ENCODE results near the gene SLC32A1. TPM values are rescaled to one million over a fixed set of nuclear protein-coding genes. Genes with fewer than 3 reads are reported as not detected.

The SLC32A1 gene
- total RNA-seq, 1 donor from 2014 or later: not detected

DNA sequence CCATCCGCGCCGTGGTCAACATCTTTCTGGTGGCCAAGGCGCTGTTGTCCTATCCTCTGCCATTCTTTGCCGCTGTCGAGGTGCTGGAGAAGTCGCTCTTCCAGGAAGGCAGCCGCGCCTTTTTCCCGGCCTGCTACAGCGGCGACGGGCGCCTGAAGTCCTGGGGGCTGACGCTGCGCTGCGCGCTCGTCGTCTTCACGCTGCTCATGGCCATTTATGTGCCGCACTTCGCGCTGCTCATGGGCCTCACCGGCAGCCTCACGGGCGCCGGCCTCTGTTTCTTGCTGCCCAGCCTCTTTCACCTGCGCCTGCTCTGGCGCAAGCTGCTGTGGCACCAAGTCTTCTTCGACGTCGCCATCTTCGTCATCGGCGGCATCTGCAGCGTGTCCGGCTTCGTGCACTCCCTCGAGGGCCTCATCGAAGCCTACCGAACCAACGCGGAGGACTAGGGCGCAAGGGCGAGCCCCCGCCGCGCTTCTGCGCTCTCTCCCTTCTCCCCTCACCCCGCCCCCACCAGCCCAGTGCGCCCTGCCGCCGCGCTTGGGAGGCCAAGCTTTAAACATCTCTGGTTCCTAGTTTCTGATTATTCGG is 4.0 kb downstream of the SLC32A1 start:
- no peaks in the 10 kb centered on the region for H3K36me3 ChIP-seq (ENCODE audit: insufficient read depth, low read length)
- H3K4me1 Mint-ChIP-seq (ENCODE audit: low read depth, unreplicated experiment): peaks cover 2% of the 10 kb centered on the region
- no peak overlapping the region for H3K27ac ChIP-seq (ENCODE audit: low read depth, low read length)
- FAIRE-seq (no peak), DNase-seq (ENCODE audit: low read depth) (no peak)
- H3K27me3 Mint-ChIP-seq (ENCODE audit: low read depth, unreplicated experiment): peaks cover 82% of the 10 kb centered on the region
- H3K4me1 ChIP-seq (ENCODE audit: insufficient read depth, low read length): peaks cover 3% of the 10 kb centered on the region
- H3K4me3 Mint-ChIP-seq (ENCODE audit: unreplicated experiment): no peak overlapping the region
- H3K4me2 ChIP-seq (ENCODE audit: low read length): no peak overlapping the region
- H3K36me3 Mint-ChIP-seq (ENCODE audit: low read depth, unreplicated experiment): peaks cover 5% of the 10 kb centered on the region
- H2AFZ ChIP-seq (ENCODE audit: low read depth, low read length): no peak overlapping the region
- peaks cover 9% of the 10 kb centered on the region for H3K9me3 ChIP-seq (ENCODE audit: insufficient read depth, low read depth, low read length)
- H3K9me3 Mint-ChIP-seq (ENCODE audit: unreplicated experiment): peaks cover 42% of the 10 kb centered on the region
- no peaks in the 10 kb centered on the region for H3K79me2 ChIP-seq (ENCODE audit: insufficient read depth, low read length)
- TF ChIP-seq EZH2 (IDR thresholded peaks at IDR 0.05; ENCODE audit: insufficient read depth, low read length): peak; percentile 18
- TF ChIP-seq, protein P1, sequence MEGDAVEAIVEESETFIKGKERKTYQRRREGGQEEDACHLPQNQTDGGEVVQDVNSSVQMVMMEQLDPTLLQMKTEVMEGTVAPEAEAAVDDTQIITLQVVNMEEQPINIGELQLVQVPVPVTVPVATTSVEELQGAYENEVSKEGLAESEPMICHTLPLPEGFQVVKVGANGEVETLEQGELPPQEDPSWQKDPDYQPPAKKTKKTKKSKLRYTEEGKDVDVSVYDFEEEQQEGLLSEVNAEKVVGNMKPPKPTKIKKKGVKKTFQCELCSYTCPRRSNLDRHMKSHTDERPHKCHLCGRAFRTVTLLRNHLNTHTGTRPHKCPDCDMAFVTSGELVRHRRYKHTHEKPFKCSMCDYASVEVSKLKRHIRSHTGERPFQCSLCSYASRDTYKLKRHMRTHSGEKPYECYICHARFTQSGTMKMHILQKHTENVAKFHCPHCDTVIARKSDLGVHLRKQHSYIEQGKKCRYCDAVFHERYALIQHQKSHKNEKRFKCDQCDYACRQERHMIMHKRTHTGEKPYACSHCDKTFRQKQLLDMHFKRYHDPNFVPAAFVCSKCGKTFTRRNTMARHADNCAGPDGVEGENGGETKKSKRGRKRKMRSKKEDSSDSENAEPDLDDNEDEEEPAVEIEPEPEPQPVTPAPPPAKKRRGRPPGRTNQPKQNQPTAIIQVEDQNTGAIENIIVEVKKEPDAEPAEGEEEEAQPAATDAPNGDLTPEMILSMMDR (IDR thresholded peaks at IDR 0.05; ENCODE audit: insufficient read depth, low read depth, low read length): no peak
- peaks cover 92% of the 10 kb centered on the region for H3K27me3 ChIP-seq (ENCODE audit: insufficient read depth, low read length)
- H4K20me1 ChIP-seq (ENCODE audit: insufficient read depth, low read length): peaks cover 12% of the 10 kb centered on the region
- H3K9ac ChIP-seq (ENCODE audit: low read length): no peak overlapping the region
- H3K27ac Mint-ChIP-seq (ENCODE audit: unreplicated experiment): peak overlapping the region; percentile 83
- H3K4me3 ChIP-seq (ENCODE audit: insufficient read depth, low read depth, low read length): no peak overlapping the region

DNA sequence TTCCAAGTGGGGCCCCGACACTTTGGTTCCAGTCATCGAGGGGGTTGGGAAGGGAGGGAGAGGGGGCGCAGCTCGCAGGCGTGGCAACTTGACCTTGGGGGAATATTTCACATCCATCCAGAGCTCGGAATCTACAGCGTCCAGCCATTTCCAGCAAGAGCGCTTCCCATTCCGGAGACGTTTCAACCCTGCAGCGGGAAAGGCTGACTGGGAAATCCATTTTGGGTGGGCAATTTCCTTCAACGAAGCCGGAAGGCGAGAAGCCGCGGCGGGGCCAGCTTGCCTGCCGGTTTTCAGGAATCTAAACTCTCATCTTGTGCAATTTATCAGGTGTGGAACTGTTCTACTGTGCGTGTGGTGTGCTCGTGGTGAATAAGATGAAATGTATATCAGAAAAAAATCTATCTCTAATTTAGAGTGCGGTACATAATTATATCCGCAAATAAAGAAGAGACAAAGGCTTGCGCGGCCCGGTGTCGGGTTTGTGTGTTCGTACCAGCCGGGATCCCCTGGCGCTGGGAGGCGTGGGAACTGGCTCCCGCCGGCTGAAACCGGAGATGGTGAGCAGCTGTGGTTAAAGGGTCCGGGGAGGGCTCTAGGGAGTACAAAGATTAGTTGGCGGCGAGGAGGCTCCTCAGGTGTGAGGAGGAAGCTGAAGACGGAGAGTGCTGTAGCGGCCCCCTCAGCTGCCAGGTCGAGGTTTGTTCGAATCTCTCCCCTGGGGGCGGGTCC is 4.8 kb downstream of the SLC32A1 start:
- Histone ChIP-seq H3K4me1 (ENCODE audit: insufficient read depth, low read length) (peaks cover 3% of the 10 kb centered on the region), H3K27me3 (ENCODE audit: insufficient read depth, low read length) (peaks cover 95% of the 10 kb centered on the region), H3K79me2 (ENCODE audit: insufficient read depth, low read length) (no peaks in the 10 kb centered on the region), H3K4me2 (ENCODE audit: low read length) (no peak overlapping the region), H2AFZ (ENCODE audit: low read depth, low read length) (no peak overlapping the region), H3K4me3 (ENCODE audit: insufficient read depth, low read depth, low read length) (no peak overlapping the region), H4K20me1 (ENCODE audit: insufficient read depth, low read length) (peaks cover 12% of the 10 kb centered on the region), H3K27ac (ENCODE audit: low read depth, low read length) (no peak overlapping the region), H3K9me3 (ENCODE audit: insufficient read depth, low read depth, low read length) (peaks cover 9% of the 10 kb centered on the region), H3K36me3 (ENCODE audit: insufficient read depth, low read length) (no peaks in the 10 kb centered on the region), H3K9ac (ENCODE audit: low read length) (no peak overlapping the region)
- H3K27ac Mint-ChIP-seq (ENCODE audit: unreplicated experiment): peak overlapping the region; percentile 70
- peak; percentile 80 for TF ChIP-seq EZH2 (IDR thresholded peaks at IDR 0.05; ENCODE audit: insufficient read depth, low read length)
- TF ChIP-seq, protein P1 (IDR thresholded peaks at IDR 0.05; ENCODE audit: insufficient read depth, low read depth, low read length): no peak
- no peak overlapping the region for H3K4me3 Mint-ChIP-seq (ENCODE audit: unreplicated experiment)
- H3K27me3 Mint-ChIP-seq (ENCODE audit: low read depth, unreplicated experiment): peaks cover 86% of the 10 kb centered on the region
- peaks cover 40% of the 10 kb centered on the region for H3K9me3 Mint-ChIP-seq (ENCODE audit: unreplicated experiment)
- DNase-seq (ENCODE audit: low read depth): no peak
- H3K4me1 Mint-ChIP-seq (ENCODE audit: low read depth, unreplicated experiment): no peaks in the 10 kb centered on the region
- no peak for FAIRE-seq
- H3K36me3 Mint-ChIP-seq (ENCODE audit: low read depth, unreplicated experiment): peaks cover 5% of the 10 kb centered on the region

DNA sequence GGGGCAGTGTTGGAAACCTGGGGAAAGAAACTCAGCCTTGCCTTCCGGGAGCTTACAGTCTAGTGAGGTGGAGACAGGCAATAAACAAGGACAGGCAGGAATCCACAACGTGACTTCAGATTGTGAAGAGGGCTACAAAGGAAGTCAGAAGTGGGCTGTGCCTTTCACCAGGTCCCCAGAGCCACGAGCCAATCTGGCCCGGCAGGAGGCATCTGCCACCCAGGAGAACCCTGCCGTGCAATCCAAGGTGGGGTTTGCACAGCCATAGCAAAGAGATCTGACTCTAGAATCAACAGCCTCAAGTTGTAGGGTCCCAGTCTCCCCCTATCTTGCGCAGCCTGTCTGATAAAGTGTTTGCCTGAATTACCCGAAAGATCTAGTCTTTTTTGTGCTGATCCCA is 5.5 kb downstream of the SLC32A1 start:
- H3K4me3 Mint-ChIP-seq (ENCODE audit: unreplicated experiment): no peak overlapping the region
- no peak for TF ChIP-seq EZH2 (IDR thresholded peaks at IDR 0.05; ENCODE audit: insufficient read depth, low read length)
- TF ChIP-seq, protein P1 (IDR thresholded peaks at IDR 0.05; ENCODE audit: insufficient read depth, low read depth, low read length): no peak
- peak overlapping the region; percentile 70 for H3K27ac Mint-ChIP-seq (ENCODE audit: unreplicated experiment)
- no peak overlapping the region for H3K4me3 ChIP-seq (ENCODE audit: insufficient read depth, low read depth, low read length)
- no peak overlapping the region for H3K27ac ChIP-seq (ENCODE audit: low read depth, low read length)
- no peak for DNase-seq (ENCODE audit: low read depth)
- no peak overlapping the region for H3K4me2 ChIP-seq (ENCODE audit: low read length)
- no peaks in the 10 kb centered on the region for H3K79me2 ChIP-seq (ENCODE audit: insufficient read depth, low read length)
- peaks cover 90% of the 10 kb centered on the region for H3K27me3 Mint-ChIP-seq (ENCODE audit: low read depth, unreplicated experiment)
- H2AFZ ChIP-seq (ENCODE audit: low read depth, low read length): no peak overlapping the region
- H3K4me1 ChIP-seq (ENCODE audit: insufficient read depth, low read length): peaks cover 3% of the 10 kb centered on the region
- no peaks in the 10 kb centered on the region for H3K4me1 Mint-ChIP-seq (ENCODE audit: low read depth, unreplicated experiment)
- H3K9ac ChIP-seq (ENCODE audit: low read length): no peak overlapping the region
- H3K9me3 Mint-ChIP-seq (ENCODE audit: unreplicated experiment): peaks cover 44% of the 10 kb centered on the region
- no peak for FAIRE-seq
- peaks cover 5% of the 10 kb centered on the region for H3K36me3 Mint-ChIP-seq (ENCODE audit: low read depth, unreplicated experiment)
- peaks cover 97% of the 10 kb centered on the region for H3K27me3 ChIP-seq (ENCODE audit: insufficient read depth, low read length)
- H3K9me3 ChIP-seq (ENCODE audit: insufficient read depth, low read depth, low read length): peaks cover 9% of the 10 kb centered on the region
- H3K36me3 ChIP-seq (ENCODE audit: insufficient read depth, low read length): no peaks in the 10 kb centered on the region
- H4K20me1 ChIP-seq (ENCODE audit: insufficient read depth, low read length): peaks cover 12% of the 10 kb centered on the region

All from astrocyte (in vitro differentiated cells and primary cell).